Fibroblast of mammary gland (primary cell): ENCODE data around the gene COX19.

Experiments
- DNase-seq: peaks from one replicate; pipeline ENCODE4 v3.0.0-alpha.2; 2010; ENCODE audit warnings: low read depth
- H3K4me3 ChIP-seq: 2 replicates; pipeline ENCODE4 v1.5.1; 2011; ENCODE audit warnings: low read depth, mild to moderate bottlenecking, low read length, moderate library complexity; ENCODE audit not compliant: control insufficient read depth
- TF ChIP-seq, protein P1 (sequence below): conservative IDR thresholded peaks from 2 replicates; pipeline ENCODE4 v1.5.1; 2011; ENCODE audit warnings: low read depth, low read length, inconsistent platforms; ENCODE audit not compliant: control insufficient read depth, insufficient read depth

The COX19 gene

GRCh38 chr7:999941-1000935, 24.9 kb upstream of the COX19 start:
- DNase-seq: no peak
- TF ChIP-seq, protein P1, sequence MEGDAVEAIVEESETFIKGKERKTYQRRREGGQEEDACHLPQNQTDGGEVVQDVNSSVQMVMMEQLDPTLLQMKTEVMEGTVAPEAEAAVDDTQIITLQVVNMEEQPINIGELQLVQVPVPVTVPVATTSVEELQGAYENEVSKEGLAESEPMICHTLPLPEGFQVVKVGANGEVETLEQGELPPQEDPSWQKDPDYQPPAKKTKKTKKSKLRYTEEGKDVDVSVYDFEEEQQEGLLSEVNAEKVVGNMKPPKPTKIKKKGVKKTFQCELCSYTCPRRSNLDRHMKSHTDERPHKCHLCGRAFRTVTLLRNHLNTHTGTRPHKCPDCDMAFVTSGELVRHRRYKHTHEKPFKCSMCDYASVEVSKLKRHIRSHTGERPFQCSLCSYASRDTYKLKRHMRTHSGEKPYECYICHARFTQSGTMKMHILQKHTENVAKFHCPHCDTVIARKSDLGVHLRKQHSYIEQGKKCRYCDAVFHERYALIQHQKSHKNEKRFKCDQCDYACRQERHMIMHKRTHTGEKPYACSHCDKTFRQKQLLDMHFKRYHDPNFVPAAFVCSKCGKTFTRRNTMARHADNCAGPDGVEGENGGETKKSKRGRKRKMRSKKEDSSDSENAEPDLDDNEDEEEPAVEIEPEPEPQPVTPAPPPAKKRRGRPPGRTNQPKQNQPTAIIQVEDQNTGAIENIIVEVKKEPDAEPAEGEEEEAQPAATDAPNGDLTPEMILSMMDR: no peak
- H3K4me3 ChIP-seq: no peak overlapping the region

- no peak overlapping the region for H3K4me3 ChIP-seq
- TF ChIP-seq, protein P1: no peak
- DNase-seq: no peak
These were observed 24.0 kb upstream of the COX19 start for GRCh38 chr7:999149-999879.

- no peak overlapping the region for H3K4me3 ChIP-seq
- no peak for DNase-seq
- TF ChIP-seq, protein P1: no peak
These were observed 22.4 kb upstream of the COX19 start for GRCh38 chr7:997404-998395.

- TF ChIP-seq, protein P1: no peak
- no peak overlapping the region for H3K4me3 ChIP-seq
These were observed 20.9 kb upstream of the COX19 start for GRCh38 chr7:996079-996872.

DNA sequence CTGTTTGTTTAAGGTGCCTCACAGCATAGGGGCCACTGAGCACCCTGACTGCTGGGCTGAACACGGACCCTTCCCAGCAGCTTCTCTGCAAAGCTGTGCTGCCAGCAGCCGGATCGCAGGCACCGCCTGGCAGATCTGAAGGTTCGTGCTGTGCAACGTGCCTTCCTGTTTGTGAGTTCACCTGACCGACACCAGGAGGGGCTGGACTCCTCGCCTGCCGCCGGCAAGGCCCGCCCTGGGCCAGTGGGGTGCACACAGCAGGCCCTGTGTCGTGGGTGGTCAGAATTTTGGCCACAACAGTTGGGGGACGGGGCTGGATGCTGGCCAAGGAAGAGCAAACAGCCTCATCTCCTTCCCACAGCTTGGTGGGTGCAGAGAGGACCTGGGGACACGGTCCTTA, 20.2 kb upstream of the COX19 start:
- TF ChIP-seq, protein P1: no peak
- no peak overlapping the region for H3K4me3 ChIP-seq
- no peak for DNase-seq

More at GRCh38 chr7:996079-996872, 20.9 kb upstream of the COX19 start:
- no peak for DNase-seq
